ENCODE results near the gene KLF13.

The KLF13 gene

GRCh38 chr15:31305796-31306425 is 20.7 kb upstream of the KLF13 start:
- no peak for TF ChIP-seq GABPA (IDR thresholded peaks at IDR 0.05; ENCODE audit: low read depth)
- no peak for TF ChIP-seq REST (IDR thresholded peaks at IDR 0.05; ENCODE audit: insufficient replicate concordance, low read depth)
- TF ChIP-seq POLR2AphosphoS5 (IDR thresholded peaks at IDR 0.05; ENCODE audit: low read depth): no peak
- TF ChIP-seq SPI1 (IDR thresholded peaks at IDR 0.05; ENCODE audit: borderline replicate concordance, low read depth): no peak
- TF ChIP-seq CTCF (IDR thresholded peaks at IDR 0.05; ENCODE audit: insufficient read depth, low read length): no peak
- Histone ChIP-seq H3K4me3 (replicated peaks; ENCODE audit: insufficient read depth, low read length) (no peak overlapping the region), H3K27me3 (ENCODE audit: insufficient read depth, poor library complexity, severe bottlenecking) (no peaks in the 10 kb centered on the region), H3K27ac (replicated peaks) (no peak overlapping the region)
- DNase-seq (ENCODE audit: low read depth in 1 of 2, low spot score in 1 of 2): no peak

GRCh38 chr15:31306426-31307269 is 20.0 kb upstream of the KLF13 start:
- H3K27me3 ChIP-seq (ENCODE audit: insufficient read depth, poor library complexity, severe bottlenecking): no peaks in the 10 kb centered on the region
- TF ChIP-seq SPI1 (IDR thresholded peaks at IDR 0.05; ENCODE audit: borderline replicate concordance, low read depth): no peak
- no peak for TF ChIP-seq POLR2AphosphoS5 (IDR thresholded peaks at IDR 0.05; ENCODE audit: low read depth)
- TF ChIP-seq GABPA (IDR thresholded peaks at IDR 0.05; ENCODE audit: low read depth): no peak
- TF ChIP-seq CTCF (IDR thresholded peaks at IDR 0.05; ENCODE audit: insufficient read depth, low read length): no peak
- TF ChIP-seq REST (IDR thresholded peaks at IDR 0.05; ENCODE audit: insufficient replicate concordance, low read depth): no peak
- no peak for DNase-seq (ENCODE audit: low read depth in 1 of 2, low spot score in 1 of 2)
- H3K4me3 ChIP-seq (replicated peaks; ENCODE audit: insufficient read depth, low read length): no peak overlapping the region
- no peak overlapping the region for H3K27ac ChIP-seq (replicated peaks)

- DNase-seq (ENCODE audit: low read depth in 1 of 2, low spot score in 1 of 2): no peak
- Histone ChIP-seq H3K27ac (replicated peaks) (no peak overlapping the region), H3K4me3 (replicated peaks; ENCODE audit: insufficient read depth, low read length) (no peak overlapping the region), H3K27me3 (ENCODE audit: insufficient read depth, poor library complexity, severe bottlenecking) (no peaks in the 10 kb centered on the region)
- TF ChIP-seq POLR2AphosphoS5 (IDR thresholded peaks at IDR 0.05; ENCODE audit: low read depth): no peak
- no peak for TF ChIP-seq GABPA (IDR thresholded peaks at IDR 0.05; ENCODE audit: low read depth)
- TF ChIP-seq CTCF (IDR thresholded peaks at IDR 0.05; ENCODE audit: insufficient read depth, low read length): no peak
- TF ChIP-seq SPI1 (IDR thresholded peaks at IDR 0.05; ENCODE audit: borderline replicate concordance, low read depth): no peak
- no peak for TF ChIP-seq REST (IDR thresholded peaks at IDR 0.05; ENCODE audit: insufficient replicate concordance, low read depth)
Measured at GRCh38 chr15:31307270-31308184, 19.1 kb upstream of the KLF13 start.

All from HL-60 (cell line).